GM20000 (cell line): ENCODE results near the gene C1orf216.
A peak's percentile ranks its signal among the peaks of the same experiment; 100 is the strongest.
"Not testable (repeated sequence)": the region's sequence is repeated elsewhere in the genome, so short reads cannot be mapped to it uniquely, and the experiment has no call there.

Experiments used
- DNase-seq: peaks from one replicate; pipeline ENCODE4 v3.0.0; 2012; ENCODE audit warnings: low spot score
- CTCF ChIP-seq: IDR thresholded peaks from 2 replicates; pipeline ENCODE4 v1.5.1; 2012; ENCODE audit warnings: mild to moderate bottlenecking, control low read depth; ENCODE audit errors: extremely low read depth, missing control alignments

C1orf216 gene

GRCh38 chr1:35715568-35716002 is 3.1 kb downstream of the C1orf216 start:
- DNase-seq, result peak; percentile 87
- TF ChIP-seq CTCF, result peak; percentile 85

GRCh38 chr1:35714921-35715567 is 3.6 kb downstream of the C1orf216 start:
- no peak for TF ChIP-seq CTCF
- no peak for DNase-seq

- not testable (repeated sequence) for DNase-seq
Measured at GRCh38 chr1:35711098-35711497, 7.6 kb downstream of the C1orf216 start.

GRCh38 chr1:35708952-35709351 is 9.7 kb downstream of the C1orf216 start:
- no peak for DNase-seq
- no peak for TF ChIP-seq CTCF

GRCh38 chr1:35708441-35708921 is 10.2 kb downstream of the C1orf216 start:
- no peak for TF ChIP-seq CTCF

GRCh38 chr1:35707601-35708440 is 10.9 kb downstream of the C1orf216 start:
- TF ChIP-seq CTCF, result no peak
- DNase-seq, result peak; percentile 77

More at GRCh38 chr1:35708441-35708921, 10.2 kb downstream of the C1orf216 start:
- DNase-seq, result no peak

- TF ChIP-seq CTCF, result no peak
- no peak for DNase-seq
Measured at GRCh38 chr1:35706846-35707600, 11.7 kb downstream of the C1orf216 start.
